SK-N-SH (cell line): ENCODE results near the gene FAM169A. TPM values are rescaled to one million over a fixed set of nuclear protein-coding genes. Genes with fewer than 3 reads are reported as not detected.

ENCODE experiments used
- CTCF ChIA-PET: fragments of 300-600, 350-600 bp; formaldehyde crosslinking; extraction: SDS; loops from one replicate; lab custom pipeline; 2021; lab: Yijun Ruan, JAX
- POLR2A ChIA-PET: fragments of 350-600 bp; sonication (Branson Sonifier 250); formaldehyde crosslinking; extraction: SDS; loops from one replicate; lab custom pipeline; 2020; ENCODE audit warnings: antibody characterized with exemption, inconsistent platforms; lab: Yijun Ruan, JAX
- DNase-seq: peaks from one replicate; pipeline ENCODE4 v3.0.0; 2012
- H2AFZ ChIP-seq: fragments of 200-600 bp; sonication (generic); 2 replicates; pipeline ENCODE4 v1.8.1; 2016; ENCODE audit warnings: antibody characterized with exemption, mild to moderate bottlenecking, low read depth
- H3F3A ChIP-seq: fragments of 200-600 bp; sonication (generic); replicated peaks from 2 replicates; pipeline ENCODE3; 2016; ENCODE audit warnings: antibody characterized with exemption, mild to moderate bottlenecking; ENCODE audit not compliant: insufficient read depth
- H3K27ac ChIP-seq, 2 experiments: fragments of 200-500 bp in 1 of 2; fragments of 200-600 bp in 1 of 2; sonication (Bioruptor generic) in 1 of 2; sonication (generic), shearing (Covaris generic) in 1 of 2; 2 replicates each; pipeline versions ENCODE4 v1.5.1 to v1.6.1; 2014 to 2016; ENCODE audit warnings: low read depth in 2 of 2, inconsistent platforms in 1 of 2, low read length in 1 of 2, mild to moderate bottlenecking in 1 of 2, mixed read lengths in 1 of 2
- H3K27me3 ChIP-seq: fragments of 200-600 bp; sonication (generic), shearing (Covaris generic); 2 replicates; pipeline ENCODE4 v1.6.1; 2016; ENCODE audit warnings: mixed run types; ENCODE audit not compliant: insufficient read depth
- H3K36me3 ChIP-seq, 2 experiments: fragments of 200-500 bp in 1 of 2; fragments of 200-600 bp in 1 of 2; sonication (Bioruptor generic) in 1 of 2; sonication (generic) in 1 of 2; replicated peaks in 1 of 2; 2 replicates each; pipeline versions ENCODE3 to v1.5.1; 2014 to 2016; ENCODE audit warnings: low read length in 1 of 2, mild to moderate bottlenecking in 1 of 2; ENCODE audit not compliant: insufficient read depth in 2 of 2, control insufficient read depth in 1 of 2
- H3K4me1 ChIP-seq, 2 experiments: fragments of 200-500 bp in 1 of 2; fragments of 200-600 bp in 1 of 2; sonication (Bioruptor generic) in 1 of 2; sonication (generic), shearing (Covaris generic) in 1 of 2; 2 replicates each; pipeline versions ENCODE4 v1.5.1 to v1.6.1; 2014 to 2016; ENCODE audit warnings: low read depth in 1 of 2, low read length in 1 of 2, mixed run types in 1 of 2; ENCODE audit not compliant: insufficient read depth in 2 of 2, control insufficient read depth in 1 of 2
- H3K4me2 ChIP-seq: fragments of 200-600 bp; sonication (generic), shearing (Covaris generic); 2 replicates; pipeline ENCODE4 v1.6.1; 2017; ENCODE audit warnings: mixed run types
- H3K4me3 ChIP-seq, 2 experiments: fragments of 200-500 bp in 1 of 2; fragments of 200-600 bp in 1 of 2; sonication (Bioruptor generic) in 1 of 2; sonication (generic), shearing (Covaris generic) in 1 of 2; 2 replicates each; pipeline versions ENCODE4 v1.5.1 to v1.8.1; 2014 to 2016; ENCODE audit warnings: low read depth in 2 of 2, inconsistent platforms in 1 of 2, low read length in 1 of 2, mild to moderate bottlenecking in 1 of 2, mixed read lengths in 1 of 2, moderate library complexity in 1 of 2
- H3K79me2 ChIP-seq: fragments of 200-600 bp; sonication (generic); 2 replicates; pipeline ENCODE4 v1.8.1; 2017; ENCODE audit warnings: mild to moderate bottlenecking; ENCODE audit not compliant: insufficient read depth
- H3K9ac ChIP-seq: fragments of 200-600 bp; sonication (generic); 2 replicates; pipeline ENCODE4 v1.6.1; 2017; ENCODE audit warnings: mixed run types
- H3K9me2 ChIP-seq: fragments of 200-600 bp; sonication (generic); 2 replicates; pipeline ENCODE4 v1.6.1; 2017; ENCODE audit warnings: mixed run types
- H3K9me3 ChIP-seq: fragments of 200-600 bp; sonication (generic); 2 replicates; pipeline ENCODE4 v1.6.1; 2017; ENCODE audit warnings: mixed run types, mild to moderate bottlenecking, moderate library complexity
- H4K20me1 ChIP-seq: fragments of 200-600 bp; sonication (generic); 2 replicates; pipeline ENCODE4 v1.6.1; 2017; ENCODE audit warnings: mild to moderate bottlenecking, mixed run types; ENCODE audit not compliant: insufficient read depth
- CTCF ChIP-seq: fragments of 200-600 bp; sonication (generic); IDR thresholded peaks from 2 replicates; pipeline ENCODE4 v1.6.1; 2017; ENCODE audit warnings: antibody characterized with exemption, mild to moderate bottlenecking, moderate library complexity
- EP300 ChIP-seq, 2 experiments: IDR thresholded peaks; 2 replicates each; pipeline versions ENCODE4 v1.4.0 to v1.6.1; 2012; ENCODE audit warnings: borderline replicate concordance in 1 of 2, low read depth in 1 of 2, low read length in 1 of 2
- EZH2phosphoT487 ChIP-seq: fragments of 200-600 bp; sonication (generic); IDR thresholded peaks from 2 replicates; pipeline ENCODE4 v1.6.1; 2017; ENCODE audit warnings: low read depth, mixed run types, mild to moderate bottlenecking, antibody characterized with exemption, moderate library complexity, borderline replicate concordance
- FOSL2 ChIP-seq: IDR thresholded peaks from 2 replicates; pipeline ENCODE4 v1.4.0; 2012; ENCODE audit warnings: low read depth, mild to moderate bottlenecking, moderate library complexity, borderline replicate concordance
- FOXM1 ChIP-seq: IDR thresholded peaks from 2 replicates; pipeline ENCODE4 v1.4.0; 2012; ENCODE audit warnings: low read depth, mild to moderate bottlenecking
- GABPA ChIP-seq: IDR thresholded peaks from 2 replicates; pipeline ENCODE4 v1.4.0; 2012; ENCODE audit warnings: low read depth, mild to moderate bottlenecking
- IRF3 ChIP-seq: fragments of 150-350 bp; IDR thresholded peaks from 2 replicates; pipeline ENCODE4 v1.6.1; 2016; ENCODE audit warnings: mild to moderate bottlenecking, low read depth, low read length
- MAX ChIP-seq: IDR thresholded peaks from 2 replicates; pipeline ENCODE4 v1.4.0; 2012; ENCODE audit warnings: low read depth
- MEF2A ChIP-seq: IDR thresholded peaks from 2 replicates; pipeline ENCODE4 v1.4.0; 2012; ENCODE audit warnings: low read depth, borderline replicate concordance
- MXI1 ChIP-seq: IDR thresholded peaks from 2 replicates; pipeline ENCODE4 v1.6.1; 2012; ENCODE audit warnings: mild to moderate bottlenecking, low read depth, low read length, improper control_type of control experiment
- RAD21 ChIP-seq: IDR thresholded peaks from 2 replicates; pipeline ENCODE4 v1.6.1; 2012; ENCODE audit warnings: mild to moderate bottlenecking, low read length
- REST ChIP-seq: IDR thresholded peaks from 2 replicates; pipeline ENCODE4 v1.6.1; 2012; ENCODE audit warnings: mild to moderate bottlenecking, low read depth, low read length, moderate library complexity
- RFX5 ChIP-seq: IDR thresholded peaks from 2 replicates; pipeline ENCODE4 v1.6.1; 2012; ENCODE audit warnings: mild to moderate bottlenecking, improper control_type of control experiment, low read length
- SIN3A ChIP-seq: IDR thresholded peaks from 2 replicates; pipeline ENCODE4 v1.6.1; 2012; ENCODE audit warnings: low read depth, mild to moderate bottlenecking, low read length, moderate library complexity, borderline replicate concordance
- SMC3 ChIP-seq: IDR thresholded peaks from 2 replicates; pipeline ENCODE4 v1.6.1; 2012; ENCODE audit warnings: low read depth, low read length, improper control_type of control experiment
- TAF1 ChIP-seq: IDR thresholded peaks from 2 replicates; pipeline ENCODE4 v1.6.1; 2012; ENCODE audit warnings: low read depth, mild to moderate bottlenecking, low read length, moderate library complexity, borderline replicate concordance
- TEAD4 ChIP-seq: IDR thresholded peaks from 2 replicates; pipeline ENCODE4 v1.4.0; 2012; ENCODE audit warnings: mild to moderate bottlenecking, borderline replicate concordance; ENCODE audit not compliant: insufficient read depth
- USF1 ChIP-seq: IDR thresholded peaks from 2 replicates; pipeline ENCODE4 v1.4.0; 2012; ENCODE audit warnings: low read depth, borderline replicate concordance
- USF2 ChIP-seq: fragments of 150-350 bp; IDR thresholded peaks from 2 replicates; pipeline ENCODE4 v1.6.1; 2017; ENCODE audit warnings: antibody characterized with exemption, low read length, low read depth, borderline replicate concordance
- WGBS: methylation state at CpG from one replicate; pipeline ENCODE4 v1.1.6; 2017; ENCODE audit warnings: low lambda C conversion rate; 5-methylcytosine and 5-hydroxymethylcytosine counted together
- polyA plus RNA-seq, 3 experiments: library from polyadenylated mRNA; depleted of rRNA; stranded (reverse); fragments of >200 nt; gene quantifications; 2 replicates each; pipeline ENCODE4 v1.2.3, GENCODE V29; 2012

The FAM169A gene
- polyA plus RNA-seq, 1 of the 3 experiments (the other 2 are of a cell fraction): 2.6 TPM

GRCh38 chr5:74851684-74852353 lies 14.4 kb downstream of the FAM169A start:
- Histone ChIP-seq H3K4me1 (no peaks in the 10 kb centered on the region; a peak in 1 of 4 replicates), H2AFZ (peak overlapping the region; percentile 70; the same call in 1 of the 2 replicates), H3K4me2 (peak overlapping the region; percentile 31; the same call in 1 of the 2 replicates), H3K9me2 (no peaks in the 10 kb centered on the region), H4K20me1 (no peaks in the 10 kb centered on the region), H3F3A (no peaks in the 10 kb centered on the region), H3K4me3 (no peak overlapping the region), H3K79me2 (no peaks in the 10 kb centered on the region), H3K9ac (no peak overlapping the region), H3K27ac (peak overlapping the region in 1 of 2 experiments; percentile 12; a peak in 1 of 4 replicates), H3K27me3 (no peaks in the 10 kb centered on the region), H3K9me3 (0 out of 2 replicates have a peak, but pooled peaks cover 8% of the 10 kb centered on the region), H3K36me3 (no peaks in the 10 kb centered on the region)
- TF ChIP-seq FOSL2 (no peak), RAD21 (no peak), REST (no peak), TAF1 (no peak), SMC3 (no peak), RFX5 (no peak), IRF3 (no peak), CTCF (no peak), EP300 (IDR thresholded peaks at IDR 0.05; ENCODE audit: borderline replicate concordance in 1 of 2, low read depth in 1 of 2, low read length in 1 of 2) (no peak), MXI1 (no peak), USF2 (no peak), MAX (no peak), SIN3A (no peak), GABPA (no peak), EZH2phosphoT487 (no peak), MEF2A (no peak), USF1 (no peak), FOXM1 (no peak), TEAD4 (no peak)
- 76% methylated on average over 4 of the region's 4 CpGs for WGBS
- DNase-seq: no peak
- CTCF ChIA-PET: interaction anchor here (0.8 kb wide), 1 partner anchor 16 kb away, joined by 3 read pairs; no protein-coding TSS in a partner anchor
- POLR2A ChIA-PET: no interaction called here
